Fibroblast of skin of right quadriceps (primary cell): ENCODE results near the gene TTLL8.
A peak's percentile ranks its signal among the peaks of the same experiment; 100 is the strongest.

Experiments
- DNase-seq: peaks from one replicate; pipeline ENCODE4 v3.0.0-alpha.2; 2013

The TTLL8 gene

DNA sequence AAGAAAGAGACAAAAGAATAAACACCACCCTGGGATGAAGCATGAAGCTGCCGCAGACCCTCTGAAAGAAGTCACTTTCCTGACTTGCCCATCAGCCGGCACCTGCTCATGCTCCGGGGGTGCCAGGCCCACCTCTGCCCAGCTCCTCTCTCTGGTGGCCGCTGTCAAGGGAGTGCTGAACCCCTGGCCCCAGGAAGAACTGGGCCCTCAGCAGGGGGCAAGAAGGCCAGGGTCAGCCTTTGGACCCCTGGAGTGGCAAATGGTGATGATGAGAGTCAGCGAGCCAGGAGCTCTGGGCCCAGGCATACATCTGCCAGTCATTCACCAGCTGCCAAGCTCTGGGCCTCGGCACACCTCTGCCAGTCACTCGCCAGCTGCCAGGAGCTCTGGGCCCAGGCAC, 17.4 kb downstream of the TTLL8 start:
- no peak for DNase-seq

GRCh38 chr22:50039669-50040443, 18.2 kb downstream of the TTLL8 start:
- no peak for DNase-seq

DNA sequence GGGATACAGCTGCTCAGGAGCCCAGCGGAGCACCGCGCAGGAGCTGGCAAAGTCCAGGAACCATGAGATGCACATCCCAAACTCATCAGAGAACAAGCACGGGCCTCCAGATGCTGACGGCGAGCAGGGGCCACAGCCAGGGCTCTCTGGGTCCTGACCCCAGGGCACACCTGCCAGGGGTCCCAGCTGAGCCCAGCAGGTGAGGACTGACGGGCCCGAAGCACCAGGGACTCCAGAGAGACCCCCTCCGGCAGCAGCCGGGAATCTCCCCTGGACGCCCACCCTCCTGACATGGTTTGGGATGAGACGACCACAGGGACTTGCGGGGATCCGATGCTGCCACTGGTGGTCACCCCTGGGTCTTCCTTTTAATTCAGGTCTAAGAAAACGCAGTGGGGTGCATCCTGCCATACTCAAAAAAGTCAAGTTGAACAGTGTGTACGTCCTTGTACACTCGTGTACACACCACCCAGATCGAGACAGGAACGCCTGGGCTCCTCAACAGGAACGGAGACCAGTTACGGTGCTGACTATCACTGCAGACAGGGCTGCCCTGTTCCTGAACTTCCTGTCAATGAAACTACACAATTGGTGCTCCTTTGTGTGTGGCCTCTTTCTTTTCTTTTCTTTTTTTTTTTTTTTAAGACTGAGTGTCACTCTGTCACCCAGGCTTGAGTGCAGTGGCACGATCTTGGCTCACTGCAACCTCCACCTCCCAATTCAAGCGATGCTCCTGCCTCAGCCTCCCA, 21.9 kb downstream of the TTLL8 start:
- no peak for DNase-seq

DNA sequence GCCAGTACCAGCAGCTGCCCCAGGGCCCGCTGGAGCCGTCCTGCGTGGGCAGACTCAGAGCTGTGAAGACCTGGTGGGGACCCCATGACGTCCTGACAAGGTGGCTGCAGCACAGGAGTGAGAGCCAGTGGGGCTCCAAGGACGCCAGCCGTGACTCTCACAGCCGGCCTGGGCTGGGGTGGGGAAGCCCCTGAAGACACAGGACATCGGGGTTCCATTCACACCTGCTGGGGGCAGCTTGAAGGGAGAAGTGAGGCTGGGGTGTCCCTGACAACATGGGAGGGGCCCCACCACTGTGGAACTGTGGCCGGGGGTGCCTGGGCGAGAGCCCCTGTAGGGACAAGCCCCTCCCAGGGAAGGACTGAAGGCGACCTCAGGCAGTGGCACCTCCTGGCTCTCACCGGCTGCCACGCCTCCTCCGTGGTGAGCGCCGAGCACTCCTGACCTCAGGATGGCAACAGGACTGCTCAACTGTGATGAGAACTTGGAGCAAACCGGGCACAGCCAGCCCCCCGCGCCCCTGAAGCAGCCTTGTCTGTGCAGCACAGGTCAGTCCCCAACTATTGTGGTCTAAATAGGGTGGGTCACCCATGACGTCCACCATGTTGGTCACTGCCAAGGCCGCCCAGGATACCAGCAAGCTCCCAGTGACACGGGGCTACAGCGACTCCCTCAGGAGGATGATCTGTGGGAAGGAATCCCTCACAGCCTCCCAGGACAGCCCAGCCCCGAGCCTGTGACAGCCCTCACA, 22.8 kb downstream of the TTLL8 start:
- DNase-seq, result no peak

DNA sequence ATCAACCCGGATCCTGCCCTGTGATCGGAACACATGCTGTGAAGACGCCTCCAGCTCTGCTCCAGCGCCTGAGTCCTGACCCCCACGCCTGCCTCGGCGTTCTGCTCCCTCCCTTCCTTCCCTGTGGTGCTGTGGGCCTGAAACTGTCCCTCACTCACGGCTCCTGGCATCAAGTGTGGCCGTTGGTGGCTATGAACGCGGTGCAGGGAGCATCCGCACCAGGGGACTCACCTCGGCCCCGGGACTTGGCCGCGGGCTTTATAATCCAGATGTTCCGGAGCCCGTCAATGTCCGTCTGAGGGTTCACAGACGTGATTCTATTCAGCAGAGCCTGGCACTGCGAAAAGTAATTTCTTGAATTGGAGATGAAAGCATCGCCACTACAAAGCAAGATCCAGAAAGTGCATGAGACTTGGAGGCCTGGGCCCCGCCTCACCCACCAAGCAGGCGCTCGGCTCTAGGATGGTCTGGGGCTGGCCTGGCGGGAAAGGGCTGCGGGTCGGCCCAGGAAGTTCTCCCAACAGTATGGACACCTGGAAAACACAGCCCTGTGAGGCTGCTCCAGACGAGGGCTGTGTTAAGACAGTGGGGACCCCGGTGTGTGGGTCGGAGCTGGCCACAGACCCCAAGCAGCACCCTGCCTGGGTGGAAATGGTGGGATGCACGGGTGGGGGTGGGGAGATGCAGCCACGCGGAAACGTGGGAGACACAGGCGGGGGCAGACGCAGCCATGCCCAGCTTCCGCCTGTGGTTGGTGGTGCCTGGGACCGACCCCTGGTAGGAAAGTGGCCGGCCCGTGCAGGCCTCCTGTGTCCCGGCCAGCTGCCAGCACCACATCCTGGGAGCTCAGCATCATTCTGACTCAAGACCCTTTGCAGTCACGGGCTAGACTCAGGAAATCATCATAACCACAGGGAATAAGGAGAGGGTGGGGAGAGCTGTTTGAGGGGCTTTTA, 23.7 kb downstream of the TTLL8 start:
- no peak for DNase-seq

DNA sequence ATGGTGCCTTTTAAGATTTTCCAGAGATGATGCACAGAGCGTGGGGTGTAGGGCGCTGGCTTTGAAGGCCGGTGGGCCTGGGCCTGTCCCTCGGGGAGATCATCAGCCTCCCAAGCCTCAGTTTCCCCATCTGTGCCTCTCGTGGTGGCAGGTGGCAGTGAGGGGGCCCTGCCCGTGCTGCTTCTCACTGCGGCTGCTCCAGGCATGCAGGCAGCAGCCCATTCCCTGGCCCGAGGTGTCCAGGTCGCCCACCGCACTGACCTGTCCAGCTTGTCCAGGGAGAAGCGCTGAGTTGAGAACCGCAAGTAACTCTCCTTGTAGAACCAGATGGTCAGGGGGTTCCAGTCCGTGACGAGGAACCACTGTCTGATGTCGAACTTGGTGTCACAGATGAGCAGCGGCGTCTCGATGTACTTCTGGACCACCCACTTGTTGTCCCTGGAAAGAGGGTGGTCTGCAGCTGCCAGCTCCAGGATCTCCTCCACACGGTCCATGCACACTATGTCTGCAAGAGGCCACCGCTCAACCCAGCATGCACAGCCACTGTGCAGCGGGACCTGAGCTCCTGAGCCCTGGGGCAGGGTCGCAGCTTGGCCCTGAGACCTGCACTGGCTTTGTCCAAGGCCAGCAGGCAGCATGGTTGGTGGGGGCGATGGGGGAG, 25.0 kb downstream of the TTLL8 start:
- DNase-seq, result no peak

- DNase-seq, result no peak
These were observed 25.8 kb downstream of the TTLL8 start for GRCh38 chr22:50032109-50032871.

GRCh38 chr22:50031189-50032091, 26.7 kb downstream of the TTLL8 start:
- DNase-seq, result no peak

DNA sequence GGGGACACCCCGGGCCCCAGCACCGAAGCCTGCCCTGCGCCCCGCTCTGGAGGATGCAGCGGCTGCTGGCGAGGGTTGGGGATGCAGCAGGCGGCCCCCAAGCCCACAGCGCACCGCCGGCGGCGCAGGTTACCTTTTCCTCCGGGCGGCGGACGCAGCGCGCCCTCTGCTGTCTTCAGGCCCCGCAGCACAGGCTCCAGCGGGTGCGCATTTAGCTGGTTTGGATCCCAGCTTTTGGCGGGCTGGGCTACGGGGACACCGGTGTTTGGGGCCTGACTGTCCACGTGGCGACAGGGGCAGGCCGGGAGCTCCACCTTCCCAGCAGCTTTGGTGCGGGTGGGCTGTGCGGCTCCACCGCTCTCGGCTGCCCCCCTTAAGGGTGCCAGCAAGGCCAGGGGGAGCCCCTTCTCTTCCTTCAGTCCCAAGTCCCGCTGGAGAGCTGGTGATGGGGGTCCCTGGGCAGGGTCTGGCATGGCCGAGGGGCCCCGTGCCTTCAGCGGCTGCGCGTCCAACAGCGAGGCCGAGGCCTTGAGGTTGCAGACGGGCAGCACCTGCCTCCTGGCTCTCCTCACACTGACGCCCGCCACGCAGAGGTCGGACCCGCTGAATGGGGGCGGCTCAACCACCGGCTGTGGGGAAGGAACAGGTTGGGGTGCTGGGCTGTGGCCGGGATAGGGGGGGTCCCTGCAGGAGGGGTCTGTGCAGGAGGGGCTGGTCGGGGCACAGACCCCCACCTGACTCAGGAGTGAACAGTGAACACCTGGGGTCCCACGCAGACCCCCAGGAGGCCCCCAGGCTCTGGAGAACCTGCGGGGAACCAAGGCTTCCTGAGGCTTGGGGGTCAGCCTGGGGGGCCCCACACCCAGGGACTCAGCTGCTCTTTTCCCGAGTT, 27.6 kb downstream of the TTLL8 start:
- peak; percentile 48 for DNase-seq

DNA sequence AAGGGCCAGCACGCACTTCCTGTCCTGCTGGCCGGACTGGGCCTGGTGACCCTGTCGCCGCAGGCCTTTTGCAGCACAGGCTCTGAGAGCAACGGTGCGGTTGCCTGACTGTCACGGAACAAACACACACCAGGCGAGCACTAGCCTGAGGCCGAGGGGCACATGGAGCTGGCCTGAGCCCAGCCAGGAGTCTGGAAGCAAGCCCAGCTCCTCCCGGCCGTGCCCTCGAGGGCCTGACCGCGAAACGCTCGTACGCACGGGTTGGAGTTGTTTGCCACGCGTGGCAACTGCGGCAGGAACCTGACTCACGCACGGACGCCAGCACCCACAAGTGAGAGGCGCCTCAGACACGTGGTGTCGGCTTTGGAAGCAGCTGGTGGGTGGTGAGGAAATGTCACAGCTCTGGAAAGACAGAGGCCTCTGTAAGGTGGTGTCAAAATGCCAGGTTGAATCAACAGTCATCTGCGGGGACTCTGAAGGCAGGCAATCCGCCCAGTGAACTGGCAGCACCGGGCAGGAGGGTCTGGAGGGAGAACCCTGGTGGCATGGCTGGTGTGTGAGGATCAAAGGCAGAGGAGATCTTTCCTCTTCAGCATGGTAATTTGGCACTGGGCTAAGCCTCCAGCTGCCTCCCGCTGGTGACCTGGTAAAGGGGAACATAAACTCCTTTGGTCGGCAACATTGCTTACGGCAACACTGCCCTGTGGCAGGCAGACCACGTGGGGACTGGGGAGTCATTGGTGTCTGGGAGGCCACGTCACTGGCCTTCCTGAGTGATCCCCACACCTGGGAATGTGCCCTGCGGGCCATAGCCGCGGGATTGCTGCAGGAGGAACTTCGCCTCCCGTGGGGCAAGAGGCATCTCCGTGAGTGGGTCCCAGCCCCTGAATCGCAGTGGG, 30.2 kb downstream of the TTLL8 start:
- DNase-seq, result no peak

GRCh38 chr22:50025993-50026392, 32.1 kb downstream of the TTLL8 start:
- DNase-seq, result no peak

DNA sequence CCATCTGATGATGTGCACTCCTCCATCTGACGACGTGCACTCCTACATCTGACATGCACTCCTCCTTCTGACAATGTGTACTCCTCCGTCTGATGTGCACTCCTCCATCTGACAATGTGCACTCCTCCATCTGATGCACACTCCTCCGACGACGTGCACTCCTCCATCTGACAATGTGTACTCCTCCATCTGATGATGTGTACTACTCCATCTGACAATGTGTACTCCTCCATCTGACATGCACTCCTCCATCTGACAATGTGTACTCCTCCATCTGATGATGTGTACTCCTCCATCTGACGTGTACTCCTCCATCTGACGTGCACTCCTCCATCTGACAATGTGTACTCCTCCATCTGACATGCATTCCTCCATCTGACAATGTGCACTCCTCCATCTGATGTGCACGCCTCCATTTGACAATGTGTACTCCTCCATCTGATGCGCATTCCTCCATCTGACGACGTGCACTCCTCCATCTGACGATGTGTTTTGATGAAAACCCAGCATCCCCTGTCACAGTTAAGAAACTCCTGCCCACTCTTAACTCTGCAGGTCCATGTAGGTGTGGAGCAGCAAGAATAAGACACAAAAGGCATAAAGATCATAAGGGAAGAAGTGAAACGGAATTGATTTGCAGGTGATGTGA, 35.8 kb downstream of the TTLL8 start:
- no peak for DNase-seq

DNA sequence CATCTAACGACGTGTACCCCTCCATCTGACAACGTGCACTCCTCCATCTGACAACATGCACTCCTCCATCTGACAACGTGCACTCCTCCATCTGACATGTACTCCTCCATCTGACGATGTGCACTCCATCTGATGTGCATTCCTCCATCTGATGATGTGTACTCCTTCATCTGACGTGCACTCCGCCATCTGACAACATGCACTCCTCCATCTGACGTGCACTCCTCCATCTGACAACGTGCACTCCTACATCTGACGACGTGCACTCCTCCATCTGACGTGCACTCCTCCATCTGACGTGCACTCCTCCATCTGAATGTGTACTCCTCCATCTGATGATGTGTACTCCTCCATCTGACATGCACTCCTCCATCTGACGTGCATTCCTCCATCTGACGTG, 37.5 kb downstream of the TTLL8 start:
- DNase-seq, result no peak

DNA sequence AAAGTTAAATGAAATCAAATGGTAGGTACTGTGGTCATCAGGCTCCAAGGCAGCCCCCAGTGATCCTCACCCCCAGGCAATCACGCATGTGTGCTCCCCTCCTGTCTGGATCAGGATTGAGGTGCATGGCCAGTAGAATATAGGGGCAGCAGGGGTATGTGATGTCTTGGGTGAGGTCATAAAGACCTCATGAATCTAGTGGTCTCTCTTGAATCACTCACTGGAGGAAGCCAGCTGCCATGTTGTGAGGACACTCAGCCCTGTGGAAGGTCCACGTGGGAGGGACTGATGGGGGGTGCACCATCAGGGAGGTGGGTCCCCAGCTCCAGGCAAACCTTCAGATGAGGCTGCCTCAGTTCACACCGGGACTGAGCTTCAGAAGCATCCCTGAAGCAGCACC, 38.8 kb downstream of the TTLL8 start:
- no peak for DNase-seq

DNA sequence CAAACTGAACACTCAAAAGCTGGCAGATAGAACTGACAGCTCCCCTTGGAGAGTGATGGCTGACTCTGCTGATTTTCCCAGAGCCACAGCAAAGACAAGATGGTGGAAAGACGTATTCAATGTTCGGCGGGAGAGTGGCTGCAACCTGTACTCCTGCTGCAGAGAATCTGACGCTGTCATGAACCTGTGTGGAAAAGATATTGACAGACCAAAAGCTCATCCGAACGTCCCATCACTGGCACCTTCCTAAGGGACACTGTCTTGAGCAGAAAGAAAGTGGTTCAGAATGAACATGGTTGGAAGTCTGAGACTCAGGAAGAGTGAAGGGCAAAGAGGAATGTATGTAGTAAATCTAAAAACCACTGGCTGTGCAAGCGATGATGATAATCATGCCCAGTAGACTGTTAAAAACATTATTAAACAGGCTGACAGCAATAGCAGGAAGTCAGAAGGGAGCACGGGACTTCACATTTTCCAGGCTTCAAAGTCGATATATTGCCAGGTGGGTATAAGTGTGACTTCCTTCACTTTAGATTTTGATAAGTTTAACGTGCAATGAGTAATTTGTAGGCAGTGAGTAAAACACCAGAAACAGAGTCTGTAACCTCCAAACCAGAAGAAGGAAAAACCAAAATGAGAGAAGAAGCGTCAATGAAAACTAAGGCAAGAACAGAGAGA, 39.4 kb downstream of the TTLL8 start:
- no peak for DNase-seq

- no peak for DNase-seq
These were observed 40.3 kb downstream of the TTLL8 start for GRCh38 chr22:50017701-50018224.
